ENCODE measurements around the gene DNAH3.
A peak's percentile ranks its signal among the peaks of the same experiment; 100 is the strongest.

The DNAH3 gene

DNA sequence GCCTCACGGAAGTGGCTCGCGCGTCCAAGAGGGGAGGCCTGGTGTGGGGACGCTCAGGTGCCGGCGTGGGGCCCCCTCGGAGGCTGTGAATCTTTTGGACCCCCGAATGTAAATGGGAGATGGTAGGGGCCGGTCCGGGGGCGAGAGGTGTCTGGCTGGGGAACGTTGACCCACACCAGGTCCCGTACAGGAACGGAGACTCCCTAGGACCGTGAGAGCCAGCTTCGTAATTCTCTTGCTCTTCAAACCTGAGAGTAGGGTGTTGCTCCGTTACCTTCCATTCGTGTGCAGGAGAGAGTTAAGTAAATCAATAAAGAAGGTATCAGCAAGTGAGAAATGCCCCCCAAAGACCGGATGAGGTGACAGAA, 249.6 kb downstream of the DNAH3 start:
- DNase-seq: no peak

DNA sequence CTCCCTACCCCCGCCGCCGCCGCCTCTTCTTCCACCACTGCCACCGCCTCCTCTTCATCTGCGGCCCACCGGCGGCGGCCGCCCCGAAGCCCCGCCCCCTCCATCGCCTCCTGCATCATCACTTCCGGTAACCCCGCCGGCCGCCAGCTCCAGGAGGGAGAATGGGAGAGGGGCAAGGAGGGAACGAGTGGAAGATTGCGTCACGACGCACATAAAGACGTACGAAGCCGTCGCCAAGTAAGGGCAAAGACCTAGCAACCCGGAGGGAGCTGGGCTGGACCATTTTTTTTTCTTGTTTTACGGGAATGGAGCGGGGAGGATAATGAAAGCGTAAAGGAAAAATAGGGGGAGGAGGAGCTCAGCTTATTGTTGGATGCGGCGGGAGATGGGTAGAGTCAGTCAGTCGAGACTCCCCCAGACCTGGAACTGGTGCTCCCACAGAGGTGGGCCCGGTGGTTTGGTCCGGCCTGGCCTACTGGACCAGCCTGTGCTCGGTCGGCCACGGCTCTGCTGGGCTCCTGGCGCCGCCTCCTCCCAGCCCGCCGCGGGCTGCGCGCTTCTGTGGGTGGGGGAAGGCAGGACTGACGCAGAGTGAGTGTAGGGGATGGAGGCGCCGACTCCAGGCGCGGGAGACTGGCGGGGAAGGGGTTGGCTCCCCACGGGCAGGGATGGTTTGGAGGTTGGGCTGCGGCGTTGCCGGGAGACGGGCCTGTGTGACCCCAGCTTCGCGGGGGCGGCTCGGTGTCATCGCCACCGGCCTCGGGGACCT, 250.2 kb downstream of the DNAH3 start, which contains the start of the genes DCUN1D3 and LYRM1:
TSS of gene DCUN1D3 (minus strand) at position 60 of the 769 bp plus-strand sequence. CDS start 37,820 bp downstream, outside the sequence.
TSS of gene LYRM1 (plus strand) at position 473 of the 769 bp plus-strand sequence. CDS start 14,785 bp downstream, outside the sequence.
- DNase-seq: peak; percentile 92

DNA sequence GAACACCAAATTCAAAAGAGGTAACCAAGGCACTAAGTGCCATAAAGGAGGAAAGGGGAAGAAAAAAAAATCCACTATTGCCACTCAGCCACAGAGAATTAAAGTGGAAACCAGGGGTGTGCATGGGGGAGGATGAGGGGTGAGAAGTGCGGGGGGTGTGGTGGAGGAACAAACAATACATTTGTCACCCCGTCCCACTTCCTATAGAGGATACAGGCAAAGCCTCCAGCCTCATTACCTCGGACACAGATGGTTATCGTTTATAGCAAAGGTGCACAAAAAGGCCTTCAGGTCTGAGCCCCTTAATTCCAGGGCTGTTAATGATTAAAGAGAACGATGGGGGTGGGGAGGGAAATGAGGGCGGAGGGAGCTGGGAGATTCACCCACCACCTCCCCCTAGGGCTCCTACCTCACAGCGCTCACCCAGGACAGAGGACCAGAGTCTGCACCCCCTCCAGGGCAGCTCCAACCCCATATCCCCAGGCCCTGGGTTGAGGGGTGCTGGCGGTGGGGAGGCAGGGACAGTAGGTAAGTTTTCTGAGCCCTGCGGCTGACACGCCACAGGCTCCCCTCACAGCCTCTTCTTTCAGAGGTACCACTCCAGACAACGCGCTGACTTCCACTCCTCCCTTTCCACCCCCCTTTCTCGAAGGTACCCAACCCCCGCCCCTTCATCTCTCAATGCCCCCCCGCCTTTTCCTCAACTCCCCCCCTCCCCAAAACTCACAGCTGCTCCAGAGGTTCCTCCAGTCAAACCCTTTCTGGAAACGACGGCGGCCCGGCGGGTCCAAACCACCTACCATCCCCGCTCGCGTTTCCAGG, 251.0 kb downstream of the DNAH3 start:
- no peak for DNase-seq

DNA sequence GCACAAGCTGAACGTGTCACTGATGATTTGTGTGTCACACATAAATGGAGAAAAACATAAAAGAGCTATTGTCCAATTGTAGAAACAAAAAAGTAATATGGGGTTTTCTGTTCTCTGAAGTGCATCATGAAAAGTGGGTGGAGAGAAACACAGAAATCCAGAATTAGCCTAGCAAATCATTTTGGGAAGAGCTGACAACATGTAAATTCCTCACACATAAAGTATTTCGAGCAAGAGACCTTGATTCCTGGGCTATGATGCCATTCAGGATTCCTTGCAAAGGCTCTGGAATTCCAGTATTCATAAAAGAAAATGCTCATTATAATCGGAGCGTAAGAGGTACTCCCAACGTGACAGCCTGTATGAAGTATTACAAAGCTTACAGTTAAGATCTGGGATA, 251.6 kb downstream of the DNAH3 start:
- no peak for DNase-seq

DNA sequence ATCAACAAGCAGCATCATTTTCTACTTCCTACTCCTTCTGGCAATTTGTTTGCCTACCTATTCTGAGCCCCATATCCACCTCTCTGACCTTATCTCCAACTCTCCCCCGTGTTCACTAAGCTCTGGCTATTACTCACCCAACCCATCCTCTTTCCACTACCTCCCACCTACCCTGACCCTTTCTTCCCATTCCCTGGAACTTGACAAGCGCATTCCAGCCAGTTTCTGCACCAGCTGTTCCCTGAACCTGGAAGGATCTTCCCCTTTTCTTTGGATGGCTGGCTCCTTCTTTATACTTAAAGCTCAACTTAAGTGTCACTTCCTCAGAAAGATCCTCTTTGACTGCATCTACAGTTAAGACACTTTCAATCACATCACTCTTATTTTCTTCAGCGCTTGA, 252.7 kb downstream of the DNAH3 start:
- DNase-seq: no peak

DNA sequence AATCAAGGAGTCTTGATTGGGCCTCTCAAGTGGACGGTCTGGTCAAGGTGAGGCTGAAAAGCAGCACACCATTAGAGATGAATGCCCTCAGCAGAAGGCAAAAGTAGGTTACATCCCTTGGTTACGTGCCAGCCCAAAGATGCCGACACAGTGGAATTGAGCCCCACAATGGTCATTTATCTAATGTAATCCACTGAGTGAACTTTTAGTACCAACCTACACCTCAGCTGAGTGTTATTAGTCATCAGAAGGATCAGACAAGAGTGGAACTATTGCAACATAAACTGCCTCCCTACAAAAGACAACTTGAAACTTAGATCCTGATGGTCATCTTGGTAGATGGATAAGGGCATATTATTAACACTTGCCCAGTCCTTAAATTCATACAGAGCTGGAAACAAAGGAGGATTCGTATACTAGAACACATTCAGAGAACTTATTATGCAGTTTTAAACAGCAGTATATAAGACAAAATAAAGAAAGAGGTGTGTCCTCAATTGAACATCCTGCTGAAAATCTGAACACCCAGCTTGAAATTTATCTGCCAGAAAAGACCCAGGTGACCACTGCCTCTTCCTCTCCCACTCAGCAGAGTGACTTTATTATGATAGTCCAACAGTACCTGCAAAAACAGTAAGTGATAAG, 253.3 kb downstream of the DNAH3 start:
- no peak for DNase-seq

DNA sequence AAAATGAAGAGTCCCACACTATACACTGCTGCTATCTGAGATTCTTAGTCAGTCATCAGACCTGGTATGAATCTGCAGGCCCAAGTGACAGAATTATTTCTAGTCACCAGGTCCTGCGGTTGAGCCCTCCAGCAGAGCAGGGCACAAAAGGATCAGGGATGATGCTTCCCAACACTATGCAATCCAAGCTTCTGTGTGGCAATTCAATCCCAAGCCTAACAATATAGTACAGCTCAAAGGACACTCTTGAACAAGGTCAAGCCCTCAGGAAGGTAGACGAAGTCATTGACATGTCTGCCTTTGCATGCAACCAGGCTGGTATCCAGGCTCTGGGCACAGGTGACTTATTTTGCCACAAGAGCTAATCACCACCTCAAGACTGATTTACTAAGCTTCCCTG, 256.3 kb downstream of the DNAH3 start:
- DNase-seq: no peak

DNA sequence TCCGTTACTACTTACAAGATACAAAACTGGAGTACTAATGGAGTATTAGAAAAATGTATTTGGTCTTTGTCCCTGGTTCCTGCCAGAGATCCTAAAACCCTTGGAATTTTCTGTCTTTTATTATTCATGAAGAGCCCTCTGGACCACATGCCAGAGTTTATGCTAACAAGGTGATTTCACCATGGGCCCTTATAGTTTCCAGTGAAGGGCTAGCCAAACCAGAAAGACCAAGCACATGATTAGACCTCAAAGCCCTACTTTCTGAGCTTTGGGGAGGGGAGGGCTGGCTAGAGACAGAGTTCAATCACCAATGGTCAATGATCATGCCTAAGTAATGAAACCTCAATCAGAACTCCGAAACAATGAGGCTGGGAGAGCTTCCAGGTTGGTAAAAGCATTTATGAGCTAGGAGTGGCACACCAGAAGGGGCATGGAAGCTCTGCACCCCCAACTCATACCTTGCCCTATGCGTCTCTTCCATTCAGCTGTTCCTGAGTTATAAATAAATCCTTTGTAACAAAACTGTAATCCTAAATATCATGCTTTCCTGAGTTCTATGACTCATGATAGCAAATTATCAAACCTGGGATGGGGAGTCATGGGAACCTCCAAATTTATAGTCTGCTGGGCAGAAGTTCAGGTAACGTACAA, 260.9 kb downstream of the DNAH3 start:
- DNase-seq: no peak

DNA sequence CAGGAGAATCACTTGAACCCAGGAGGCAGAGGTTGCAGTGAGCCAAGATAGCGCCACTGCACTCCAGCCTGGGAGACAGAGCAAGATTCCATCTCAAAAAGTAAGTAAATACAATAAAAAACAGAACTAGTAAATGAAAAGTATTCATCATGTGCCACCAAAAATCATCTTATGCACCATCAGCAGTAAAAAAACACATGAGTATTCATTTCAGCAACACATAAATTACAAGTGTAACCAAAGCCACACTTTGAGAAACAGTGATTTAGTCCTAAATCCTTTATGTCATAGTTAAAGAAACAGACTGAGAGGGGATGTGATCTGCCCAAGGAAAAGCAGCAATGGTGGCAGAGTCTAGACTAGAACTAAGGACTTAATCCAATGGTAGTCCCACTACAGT, 263.4 kb downstream of the DNAH3 start:
- no peak for DNase-seq

DNA sequence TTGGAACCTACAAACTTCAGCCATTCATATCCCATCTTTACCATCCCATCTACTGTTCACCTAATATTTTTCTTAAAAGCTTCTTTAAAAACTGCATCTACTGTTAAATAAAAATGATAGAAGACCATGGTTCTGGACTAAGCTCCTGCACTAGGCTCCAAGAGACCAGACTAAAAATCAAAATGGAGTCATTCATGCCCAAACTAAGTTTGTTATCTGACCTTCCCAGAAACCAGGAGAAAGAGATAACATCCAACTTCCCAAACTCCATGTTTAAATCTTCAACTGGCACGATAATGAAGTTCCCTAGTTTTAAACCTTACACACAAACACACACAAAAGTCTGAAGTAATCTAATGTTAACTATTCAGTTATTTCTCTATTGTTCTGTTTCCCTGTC, 264.3 kb downstream of the DNAH3 start:
- no peak for DNase-seq

DNA sequence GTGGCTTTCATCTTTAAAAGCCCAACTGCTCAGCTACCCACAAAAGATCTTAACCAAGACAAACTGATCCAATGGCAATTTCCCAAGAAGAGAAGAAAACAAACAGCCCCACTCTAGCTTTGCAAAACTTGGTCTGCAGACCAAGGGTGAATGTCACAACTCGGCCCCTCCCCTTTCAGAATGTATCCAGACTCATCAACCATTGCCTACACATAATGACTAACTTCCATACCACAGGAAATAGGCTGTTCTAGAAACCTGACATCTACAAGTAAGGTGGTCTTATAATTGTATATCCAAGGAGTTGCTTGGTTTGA, 266.4 kb downstream of the DNAH3 start:
- DNase-seq: no peak

DNA sequence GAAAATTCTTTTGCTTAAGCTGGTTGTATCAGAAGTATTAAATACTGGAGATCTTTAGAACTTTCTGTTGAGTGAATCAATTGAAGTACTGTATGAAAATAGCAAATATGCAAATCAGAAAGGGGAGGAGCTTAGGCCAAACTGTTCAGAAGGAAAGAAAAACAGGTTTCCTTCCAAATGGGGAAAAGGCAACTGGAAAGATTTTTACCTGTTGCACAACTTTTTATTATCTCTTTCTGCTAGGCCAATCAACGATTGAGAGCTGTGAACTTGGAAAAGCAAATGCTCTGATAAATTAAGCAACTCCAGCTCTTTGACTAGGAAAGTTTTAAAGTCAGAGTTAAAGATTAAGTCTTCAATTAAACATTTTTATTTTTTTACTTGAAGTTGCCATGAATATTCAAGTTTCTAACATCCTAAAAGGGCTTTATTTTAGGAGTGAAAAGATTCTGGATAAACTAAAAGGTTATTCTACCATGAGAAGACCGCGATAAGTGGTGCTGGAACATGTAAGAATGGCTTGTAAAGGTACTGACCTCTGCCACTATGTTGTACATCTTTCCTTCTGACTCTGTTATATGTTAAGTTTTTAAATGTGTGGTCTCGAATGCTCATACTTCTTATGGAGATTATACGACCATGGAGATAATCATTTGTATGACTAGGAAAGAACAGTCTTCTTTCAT, 266.9 kb downstream of the DNAH3 start:
- DNase-seq: no peak
